GM21367 (cell line): ENCODE data around the gene TCTN3.
"Not testable (repeated sequence)": the region's sequence is repeated elsewhere in the genome, so short reads cannot be mapped to it uniquely, and the experiment has no call there.

Source experiments
- ATAC-seq: cut with Tn5 transposase; IDR thresholded peaks from one replicate; pipeline ENCODE4 v1.9.1; 2021; ENCODE audit not compliant: unreplicated experiment

The TCTN3 gene

GRCh38 chr10:95693668-95694534 is at the start of gene TCTN3:
TCTN3 (minus strand) TSS chr10:95693927; CDS start chr10:95693899, 28 bp downstream.
- ATAC-seq: peak; percentile 98

- ATAC-seq: no peak
Measured at GRCh38 chr10:95742962-95743535, 49.3 kb upstream of the TCTN3 start.

- no peak for ATAC-seq
Measured at GRCh38 chr10:95742485-95742884, 48.8 kb upstream of the TCTN3 start.

- ATAC-seq: peak; percentile 66
Measured at GRCh38 chr10:95741807-95742467, 48.2 kb upstream of the TCTN3 start.

GRCh38 chr10:95739056-95739455 is 45.3 kb upstream of the TCTN3 start:
- ATAC-seq: no peak

- not testable (repeated sequence) for ATAC-seq
Measured at GRCh38 chr10:95732907-95733306, 39.2 kb upstream of the TCTN3 start.

GRCh38 chr10:95730233-95730632 is 36.5 kb upstream of the TCTN3 start:
- no peak for ATAC-seq

- no peak for ATAC-seq
Measured at GRCh38 chr10:95729323-95730055, 35.8 kb upstream of the TCTN3 start.

- ATAC-seq: no peak
Measured at GRCh38 chr10:95728526-95728925, 34.8 kb upstream of the TCTN3 start.

- ATAC-seq: not testable (repeated sequence)
Measured at GRCh38 chr10:95722496-95722895, 28.8 kb upstream of the TCTN3 start.

- ATAC-seq: not testable (repeated sequence)
Measured at GRCh38 chr10:95720745-95721144, 27.0 kb upstream of the TCTN3 start.

GRCh38 chr10:95716866-95717265 is 23.1 kb upstream of the TCTN3 start:
- ATAC-seq: no peak

GRCh38 chr10:95716466-95716865 is 22.7 kb upstream of the TCTN3 start:
- ATAC-seq: no peak

- no peak for ATAC-seq
Measured at GRCh38 chr10:95711492-95711891, 17.8 kb upstream of the TCTN3 start.

GRCh38 chr10:95706990-95707389 is 13.3 kb upstream of the TCTN3 start:
- ATAC-seq: no peak

GRCh38 chr10:95706573-95706972 is 12.8 kb upstream of the TCTN3 start:
- no peak for ATAC-seq

- ATAC-seq: no peak
Measured at GRCh38 chr10:95698415-95698814, 4.7 kb upstream of the TCTN3 start.

GRCh38 chr10:95697429-95697828 is 3.7 kb upstream of the TCTN3 start:
- ATAC-seq: no peak

GRCh38 chr10:95694665-95695064 is 938 bp upstream of the TCTN3 start:
- no peak for ATAC-seq

- ATAC-seq: no peak
Measured at GRCh38 chr10:95693071-95693667, 558 bp downstream of the TCTN3 start.

- no peak for ATAC-seq
Measured at GRCh38 chr10:95691281-95691680, 2.4 kb downstream of the TCTN3 start.
